Pancreas (tissue), 10 donors: ENCODE data around the gene SPINT2. TPM values are rescaled to one million over a fixed set of nuclear protein-coding genes. Genes with fewer than 3 reads are reported as not detected.
"Not testable (repeated sequence)": the region's sequence is repeated elsewhere in the genome, so short reads cannot be mapped to it uniquely, and the experiment has no call there.

Experiments
- ATAC-seq, 4 donors: fragments of 200-7000 bp; cut with Tn5 transposase; one replicate each; pipeline versions ENCODE4 v1.8.0 to v1.9.1; 2020; ENCODE audit warnings: mild to moderate bottlenecking in 4 of 4, moderate library complexity in 4 of 4
- DNase-seq, 6 donors: peaks; one replicate each; pipeline ENCODE4 v3.0.0-alpha.2; 2020
- FAIRE-seq: peaks from 2 replicates; lab custom pipeline; 2012; peaks lifted over from hg19 to GRCh38; lab: Jason Lieb, UNC
- H3K27ac ChIP-seq, 4 donors: fragments of 200-600 bp; sonication (generic); 1 replicate in 3 of 4; 2 replicates in 1 of 4; pipeline versions ENCODE4 v1.5.0 to v1.8.0; 2020
- H3K27me3 ChIP-seq, 4 donors: fragments of 200-600 bp; one replicate each; pipeline ENCODE4 v1.8.0; 2021
- H3K36me3 ChIP-seq, 3 donors: fragments of 200-600 bp; sonication (generic) in 1 of 3; one replicate each; pipeline versions ENCODE4 v1.5.0 to v1.8.0; 2020 to 2021
- H3K4me1 ChIP-seq, 3 donors: fragments of 200-600 bp; one replicate each; pipeline ENCODE4 v1.8.0; 2021
- H3K4me3 ChIP-seq, 4 donors: fragments of 200-600 bp; sonication (generic) in 2 of 4; one replicate each; pipeline versions ENCODE4 v1.5.0 to v1.8.0; 2020 to 2021
- H3K9me3 ChIP-seq, 4 donors: fragments of 200-600 bp; one replicate each; pipeline ENCODE4 v1.8.0; 2021
- CTCF ChIP-seq, 4 donors: fragments of 200-600 bp; sonication (generic) in 3 of 4; IDR thresholded peaks; one replicate each; pipeline versions ENCODE4 v1.5.0 to v1.8.0; 2021; ENCODE audit warnings: antibody characterized with exemption in 4 of 4
- WGBS, 2 donors: extraction: QIAGEN DNeasy Blood & Tissue Kit; methylation state at CpG; one replicate each; pipeline ENCODE4 v1.1.7; 2013; 5-methylcytosine and 5-hydroxymethylcytosine counted together
- intact Hi-C, 3 donors: fragments of 100-400 bp; cut with DNase I; formaldehyde crosslinking; loops; one replicate each; pipeline versions ENCODE4 v1.11.1 to v1.14.2; 2022
- polyA plus RNA-seq, 2 donors: library from polyadenylated mRNA; stranded (reverse); fragments of 200-250 nt; gene quantifications; one replicate each; pipeline ENCODE4 v1.2.3, GENCODE V29; 2013
- total RNA-seq, 6 donors: library from RNA; stranded (reverse); fragmentation: NEBNext Ultra II Directional in 4 of 6; extraction: Animal tissue kit (Norgen Biotek cat#: 25700) in 4 of 6; gene quantifications; one replicate each; pipeline versions ENCODE4 v1.2.1 to v1.2.4, GENCODE V29; 2021 to 2023
- donor health status: healthy with polysubstance abuse.
- donor health status: DM: no; HTN: no; CAD: no; lungs with moderate emphysema.
- donor health status: DM: no; HTN: no; CAD: no.
- donor health status: control.
- donor health status: control.
- donor health status: Bipolar disorder and iron deficiency.
- donor health status: DM: yes; HTN: yes; CAD: no.
- donor health status: DM: no; HTN: no; CAD: no.
- donor health status: DM: no; HTN: no; CAD: no.
- donor health status: DM: yes; HTN: yes; CAD: no.

SPINT2 gene
- total and polyA plus RNA-seq, 8 donors = 121 to 337 (median 171) TPM

DNA sequence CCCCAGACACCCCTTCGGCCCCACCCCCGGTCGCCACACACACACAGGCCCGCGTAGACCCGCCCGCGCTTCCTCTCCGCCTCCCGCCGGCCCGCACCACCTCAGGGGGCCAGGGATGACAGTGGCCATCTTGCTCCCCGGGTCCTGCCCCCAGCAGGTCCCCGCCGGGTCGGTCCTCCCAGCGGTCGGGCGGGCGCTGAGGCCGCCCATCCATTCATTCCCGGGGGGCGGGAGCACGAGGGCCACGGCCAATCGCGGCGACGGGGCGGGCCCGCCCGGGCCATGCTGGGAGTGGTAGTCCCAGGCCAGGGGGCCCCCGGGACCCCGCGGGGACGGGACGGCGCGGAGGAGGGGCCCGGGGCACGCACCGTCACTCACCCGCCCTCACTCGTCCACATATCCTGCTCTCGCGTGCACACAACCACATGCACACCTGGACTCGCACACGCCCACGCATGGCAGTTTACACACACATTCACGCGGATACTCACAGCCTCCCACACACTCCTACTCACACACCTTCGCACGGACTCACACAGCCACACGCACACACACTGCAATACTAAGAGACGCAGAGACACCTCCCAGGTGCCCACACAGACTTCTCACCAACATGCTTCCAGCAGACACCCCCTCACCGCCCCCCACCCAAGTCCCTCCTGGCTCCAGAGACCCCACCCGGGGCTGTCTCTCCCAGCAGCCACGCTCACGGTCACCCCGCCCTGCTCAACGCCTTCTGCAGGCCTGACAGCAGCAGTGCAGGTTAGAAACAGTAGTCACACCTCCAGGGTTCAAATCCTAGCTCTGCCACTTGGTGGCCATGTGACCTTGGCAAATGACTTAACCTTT lies 40.1 kb upstream of the SPINT2 start, which contains the start of gene DPF1:
Gene DPF1, minus strand, starts transcription at position 209 of the 849 bp plus-strand sequence. Its CDS starts 80 bp downstream, at position 129.
- peak in 2 of 6 donors; percentile 60 to 84 for DNase-seq
- Histone ChIP-seq H3K27me3 (peaks cover 0 to 7% (median 4%) of the 10 kb centered on the region in 4 donors), H3K9me3 (no peaks in the 10 kb centered on the region), H3K36me3 (no peaks in the 10 kb centered on the region), H3K4me3 (peak within 1 kb of the TSS; percentile 0 to 52 (median 20)), H3K4me1 (peaks cover 0 to 7% (median 3%) of the 10 kb centered on the region in 3 donors), H3K27ac (no peak within 1 kb of the TSS)
- intact Hi-C loops = no loop called here
- FAIRE-seq = no peak
- TF ChIP-seq CTCF (IDR thresholded peaks at IDR 0.05) = no peak
- ATAC-seq = peak; percentile 71 to 86 (median 84)
- 1 to 3% methylated on average over 48 to 61 of the region's 61 CpGs for WGBS, 2 donors

GRCh38 chr19:38224863-38225218 lies 39.5 kb upstream of the SPINT2 start:
- FAIRE-seq, H3K27ac ChIP-seq, intact Hi-C loops, H3K4me1 ChIP-seq, H3K27me3 ChIP-seq, DNase-seq, H3K9me3 ChIP-seq, ATAC-seq, H3K4me3 ChIP-seq, H3K36me3 ChIP-seq: not testable (repeated sequence)
- 78 to 88% methylated on average over 6 of the region's 6 CpGs for WGBS, 2 donors

DNA sequence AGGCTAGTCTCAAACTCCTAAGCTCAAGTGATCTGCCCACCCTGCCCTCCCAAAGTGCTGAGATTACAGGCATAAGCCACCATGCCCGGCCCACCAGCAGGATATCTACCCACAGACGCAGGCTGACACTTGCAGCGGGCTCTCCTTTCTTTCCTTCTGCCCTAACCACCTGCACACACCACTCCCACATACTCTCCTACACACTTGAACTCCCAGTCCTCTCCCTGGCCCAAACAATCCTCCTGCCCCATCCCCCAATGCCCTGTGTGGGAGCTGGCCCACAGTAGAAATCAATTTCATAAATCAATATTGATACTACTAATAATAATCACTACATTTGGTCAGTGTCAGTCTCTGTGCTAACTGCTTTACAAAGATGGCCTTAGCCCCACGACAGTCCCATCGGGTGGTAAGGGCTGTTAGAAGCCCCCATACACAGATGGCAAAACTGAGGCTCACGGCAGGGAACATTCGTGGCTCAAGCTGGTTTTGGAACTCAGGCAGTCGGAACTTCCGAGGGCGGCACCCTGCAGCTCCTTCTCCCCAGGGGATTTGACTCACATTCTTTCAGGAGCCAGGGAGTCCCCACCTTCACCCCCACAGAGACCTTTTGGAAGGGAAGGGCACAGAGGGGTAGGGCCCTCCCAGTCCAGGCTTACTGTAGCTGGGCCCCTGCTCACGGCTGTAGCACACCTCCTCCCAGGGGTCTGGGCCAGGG lies 36.9 kb upstream of the SPINT2 start:
- H3K9me3 ChIP-seq = no peaks in the 10 kb centered on the region
- H3K27ac ChIP-seq = no peak overlapping the region
- no peak for TF ChIP-seq CTCF (IDR thresholded peaks at IDR 0.05)
- intact Hi-C loops = no loop called here
- H3K4me1 ChIP-seq = peaks cover 0 to 7% (median 3%) of the 10 kb centered on the region in 3 donors
- no peaks in the 10 kb centered on the region for H3K36me3 ChIP-seq
- H3K4me3 ChIP-seq = no peak overlapping the region
- peaks cover 0 to 7% (median 4%) of the 10 kb centered on the region in 4 donors for H3K27me3 ChIP-seq
- no peak for FAIRE-seq
- no peak for ATAC-seq
- WGBS, 2 donors = 66 to 69% methylated on average over 11 of the region's 11 CpGs
- no peak for DNase-seq

- no peaks in the 10 kb centered on the region for H3K36me3 ChIP-seq
- H3K27ac ChIP-seq = no peak overlapping the region
- 18 to 26% methylated on average over 16 of the region's 16 CpGs for WGBS, 2 donors
- no peaks in the 10 kb centered on the region for H3K9me3 ChIP-seq
- intact Hi-C loops = no loop called here
- H3K27me3 ChIP-seq = peaks cover 0 to 5% (median 4%) of the 10 kb centered on the region in 4 donors
- DNase-seq = no peak
- no peak overlapping the region for H3K4me3 ChIP-seq
- ATAC-seq = no peak
- H3K4me1 ChIP-seq = peaks cover 0 to 7% (median 3%) of the 10 kb centered on the region in 3 donors
- TF ChIP-seq CTCF (IDR thresholded peaks at IDR 0.05) = no peak
- no peak for FAIRE-seq
Observed at GRCh38 chr19:38228005-38228377, 36.4 kb upstream of the SPINT2 start.
